K562 (cell line): ENCODE results near the gene IFI16.

Experiments
- GATA2 ChIP-seq: sonication (generic); formaldehyde crosslinking; IDR thresholded peaks from 2 replicates; pipeline ENCODE4 v1.4.0; 2020; ENCODE audit warnings: mild to moderate bottlenecking, missing genetic modification reagents
- NBN ChIP-seq: fragments of 450-650 bp; IDR thresholded peaks from 2 replicates; pipeline ENCODE4 v1.6.1; 2016; ENCODE audit warnings: low read depth, mild to moderate bottlenecking
- ZBTB9 ChIP-seq: fragments of 450-650 bp; formaldehyde crosslinking; IDR thresholded peaks from 2 replicates; pipeline ENCODE4 v1.4.0; 2020; ENCODE audit warnings: mild to moderate bottlenecking, moderate library complexity
- ZFX ChIP-seq: sonication (generic); formaldehyde crosslinking; IDR thresholded peaks from 2 replicates; pipeline ENCODE4 v1.8.0; 2022; ENCODE audit warnings: mild to moderate bottlenecking, missing genetic modification reagents, moderate library complexity

DNA sequence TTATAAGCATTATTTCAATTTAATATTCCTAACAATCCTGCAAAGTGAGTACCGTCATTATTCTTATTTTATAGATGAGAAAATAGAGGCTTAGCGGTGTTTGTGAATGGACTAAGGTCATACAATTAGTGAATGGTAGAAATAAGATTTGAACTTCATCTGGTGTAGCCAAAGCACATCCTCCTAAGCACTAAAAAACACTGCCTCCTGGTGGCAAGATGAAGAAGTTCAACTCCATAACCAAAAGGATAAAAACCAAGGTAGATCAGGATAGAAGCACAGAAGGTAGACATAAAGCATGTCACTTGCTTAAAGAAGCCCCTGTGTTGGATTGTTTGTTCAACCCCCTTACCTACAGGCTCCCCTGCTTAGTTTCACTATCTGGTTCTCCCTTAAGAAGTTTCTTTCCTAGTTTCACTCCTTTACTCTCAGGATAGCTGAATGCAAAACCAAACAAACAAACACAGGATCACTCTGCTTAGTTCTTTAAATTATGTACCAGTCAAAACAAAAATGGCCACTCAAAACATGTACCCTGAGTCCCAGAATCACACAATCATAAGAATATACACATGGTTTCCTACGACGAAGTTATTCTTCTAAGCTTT, 79.6 kb downstream of the IFI16 start:
- TF ChIP-seq ZBTB9 (CRISPR knock-in tag), result no peak
- TF ChIP-seq GATA2 (CRISPR knock-in tag), result no peak
- TF ChIP-seq NBN, result no peak
- TF ChIP-seq ZFX (CRISPR knock-in tag), result no peak
